Activated CD8-positive, alpha-beta memory T cell treated with anti-CD3 and anti-CD28 coated beads for 48 hours (primary cell): ENCODE data around the gene DCD.

Source experiments
- DNase-seq, 3 experiments: peaks; one replicate each; pipeline ENCODE4 v3.0.0-alpha.2; 2020; ENCODE audit warnings: low read depth in 2 of 3, low spot score in 2 of 3

The DCD gene

GRCh38 chr12:54608769-54609168 lies 39.4 kb downstream of the DCD start:
- DNase-seq, result no peak

DNA sequence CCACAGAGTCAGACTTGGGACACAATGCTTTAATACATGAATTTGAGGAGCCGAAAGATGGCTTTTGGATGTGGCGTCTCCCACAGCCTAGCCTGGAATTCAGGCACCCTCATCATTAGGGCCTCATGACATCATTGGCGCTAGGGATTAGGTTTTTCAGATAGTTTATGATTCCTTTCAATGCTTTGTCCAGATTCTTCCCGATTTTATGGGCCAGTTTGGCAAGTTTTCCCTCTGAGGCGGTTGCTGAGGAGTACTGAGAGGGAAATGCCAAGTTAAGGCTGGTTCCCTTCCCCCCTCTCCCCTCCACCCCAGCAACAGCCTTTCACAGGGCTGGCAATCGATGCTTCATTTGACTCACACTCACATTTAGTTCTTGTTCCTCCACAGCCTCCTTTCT lies 40.0 kb downstream of the DCD start:
- DNase-seq, result no peak

GRCh38 chr12:54606556-54606955 lies 41.6 kb downstream of the DCD start:
- DNase-seq, result no peak

DNA sequence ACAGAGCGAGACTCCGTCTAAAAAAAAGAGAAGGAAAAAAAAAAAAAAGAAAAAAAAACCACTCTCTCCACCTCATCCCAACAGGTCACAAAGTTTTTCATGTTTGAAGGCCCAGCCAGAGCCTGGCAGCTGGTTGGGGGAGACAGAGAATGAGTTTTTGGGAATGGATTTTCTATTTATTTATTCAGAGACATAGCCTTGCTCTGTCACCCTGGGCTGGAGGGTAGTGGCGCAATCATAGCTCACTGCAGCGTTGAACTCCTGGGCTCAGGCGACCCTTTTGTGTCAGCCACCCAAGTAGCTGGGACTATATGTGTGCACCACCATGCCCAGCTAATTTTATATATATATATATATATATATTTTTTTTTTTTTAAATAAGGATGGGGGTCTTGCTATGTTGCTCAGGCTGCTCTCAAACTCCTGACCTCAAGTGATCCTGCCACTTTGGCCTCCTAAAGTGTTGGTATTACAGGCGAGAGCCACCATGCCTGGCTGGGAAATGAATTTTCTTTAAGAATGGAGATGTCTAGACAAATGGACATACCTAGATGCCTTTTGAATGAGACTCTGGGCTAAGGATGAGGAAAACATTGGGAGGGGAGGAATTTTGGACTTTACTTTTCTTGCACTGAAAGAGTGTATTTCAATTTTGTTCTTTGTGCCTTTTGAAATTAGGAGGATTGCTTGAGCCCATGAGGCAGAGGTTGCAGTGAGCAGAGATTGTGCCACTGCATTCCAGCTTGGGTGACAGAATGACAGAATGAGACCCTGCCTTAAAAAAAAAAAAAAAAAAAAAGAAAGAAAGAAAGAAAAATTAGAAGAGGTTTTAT lies 42.8 kb downstream of the DCD start:
- no peak for DNase-seq

DNA sequence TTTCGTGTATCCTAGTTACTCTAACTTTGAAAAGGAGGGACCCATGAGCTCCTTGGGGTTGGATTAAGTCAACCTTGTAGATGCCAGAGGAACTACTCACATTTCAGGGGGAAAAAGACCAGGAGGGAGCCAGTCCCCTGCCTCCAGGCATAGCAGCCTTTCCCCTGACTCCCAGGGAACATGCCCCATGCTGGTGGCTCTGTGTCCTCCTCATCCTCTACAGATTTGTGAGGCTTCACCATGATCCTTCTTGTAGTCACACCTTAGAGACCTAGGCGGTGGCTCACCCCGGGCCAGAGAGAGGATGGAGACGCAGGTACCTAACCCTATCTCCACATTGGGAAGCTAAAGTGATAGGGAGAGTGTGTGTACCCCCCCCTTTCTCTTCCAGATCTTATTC lies 43.7 kb downstream of the DCD start:
- no peak for DNase-seq

DNA sequence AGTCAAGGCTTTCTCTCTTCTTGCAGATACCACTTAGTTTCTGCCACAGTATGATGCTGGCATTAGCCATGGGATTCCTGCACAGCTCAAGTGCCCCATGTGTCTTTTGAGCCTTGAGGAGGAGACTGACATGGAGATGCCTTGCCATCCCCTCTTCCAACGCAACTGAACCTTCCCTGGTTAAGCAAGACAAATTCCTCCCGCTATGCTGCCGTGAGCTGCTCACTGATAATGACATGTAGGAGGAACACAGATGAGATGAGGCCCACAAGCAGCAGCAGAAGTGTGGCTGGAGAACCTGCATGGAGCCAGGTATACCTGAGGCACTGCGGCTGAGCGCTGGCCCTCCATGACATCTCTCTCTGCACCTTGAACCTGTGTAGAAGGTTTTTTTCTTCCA lies 44.3 kb downstream of the DCD start:
- no peak for DNase-seq

GRCh38 chr12:54603173-54603814 lies 44.9 kb downstream of the DCD start:
- peak in 1 of 3 experiments; percentile 42 for DNase-seq

DNA sequence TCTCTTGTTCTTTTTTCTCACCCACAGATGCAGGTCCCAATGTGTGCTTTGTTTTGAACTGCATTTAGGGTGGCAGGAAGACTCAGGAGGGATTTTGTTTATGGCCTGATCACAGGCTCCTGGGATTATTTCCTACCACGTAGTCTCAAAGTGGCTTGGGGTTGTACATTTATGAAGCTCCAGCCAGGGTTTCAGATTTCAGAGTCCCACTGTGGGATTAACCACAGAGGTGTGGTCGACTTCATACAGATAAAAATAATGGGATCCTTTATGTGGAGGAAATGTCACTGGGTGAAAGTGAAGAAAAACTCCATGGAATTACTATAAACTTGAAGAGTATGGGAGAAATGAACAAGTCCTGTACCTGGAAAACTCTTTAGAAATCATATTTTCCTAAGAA lies 45.5 kb downstream of the DCD start:
- DNase-seq, result no peak

- DNase-seq, result no peak
These were observed 46.3 kb downstream of the DCD start for GRCh38 chr12:54601841-54602240.

DNA sequence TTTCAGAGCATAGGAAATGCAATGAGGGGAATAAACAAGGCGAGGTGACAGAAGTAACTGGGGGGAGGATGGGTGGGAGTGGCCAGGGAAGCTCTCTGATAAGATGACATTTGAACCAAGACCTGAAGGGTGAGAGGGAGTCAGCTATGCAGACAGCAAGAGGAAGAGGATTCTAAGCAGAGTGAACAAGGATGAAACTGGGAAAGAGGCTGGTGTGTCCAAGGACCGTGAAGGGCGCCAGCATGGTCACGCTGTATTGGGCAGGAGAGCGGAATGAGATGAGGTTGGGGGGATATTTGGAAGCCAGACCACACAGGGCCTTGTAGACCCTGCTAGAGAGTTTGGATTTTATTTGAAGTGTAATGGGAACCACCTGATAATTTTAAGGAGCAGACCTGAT lies 49.2 kb downstream of the DCD start:
- DNase-seq, result no peak

- DNase-seq, result peak in 2 of 3 experiments; percentile 26 to 36
These were observed 51.6 kb downstream of the DCD start for GRCh38 chr12:54596526-54596946.

DNA sequence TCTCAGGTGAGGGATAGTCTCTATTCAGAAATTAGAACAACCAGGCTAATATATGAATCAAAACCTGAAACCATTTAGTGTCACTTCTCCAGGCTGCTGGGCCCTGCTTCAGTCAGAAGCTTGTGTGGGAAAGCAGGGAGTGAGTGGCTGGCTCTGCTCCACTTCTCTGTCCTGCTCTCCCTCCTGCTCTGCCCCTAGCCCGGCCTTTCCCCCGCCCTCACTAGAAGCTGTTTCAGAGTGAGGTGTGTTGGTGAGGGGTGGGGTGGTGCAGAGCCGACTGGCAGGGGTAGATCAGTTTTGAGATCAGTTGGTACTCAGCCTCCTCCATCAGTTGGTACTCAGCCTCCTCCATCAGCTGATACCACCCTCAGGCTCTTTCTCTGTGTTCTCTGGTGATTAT lies 52.7 kb downstream of the DCD start:
- DNase-seq, result no peak
